Stimulated activated memory B cell treated with anti-CD40 and anti-IgM and Interleukin-4, amounts not matched to agents 10 μg/mL and 1 μg/mL and 100 μg/mL, for 72 hours (primary cell): Measurements from ENCODE around the gene TDG.

Experiments
- ATAC-seq: fragments of 150-1000 bp; cut with Tn5 transposase; 2 replicates; pipeline ENCODE4 v1.10.0; 2021
- H3K27ac Mint-ChIP-seq: one replicate; pipeline ENCODE4 v1.8.0; 2022; ENCODE audit warnings: mild to moderate bottlenecking, mixed read lengths
- H3K27me3 Mint-ChIP-seq: one replicate; pipeline ENCODE4 v1.8.0; 2022; ENCODE audit warnings: mixed read lengths
- H3K36me3 Mint-ChIP-seq: one replicate; pipeline ENCODE4 v1.8.0; 2022; ENCODE audit warnings: mixed read lengths
- H3K4me1 Mint-ChIP-seq: one replicate; pipeline ENCODE4 v1.8.0; 2022; ENCODE audit warnings: mixed read lengths
- H3K4me3 Mint-ChIP-seq: one replicate; pipeline ENCODE4 v1.8.0; 2022; ENCODE audit warnings: mild to moderate bottlenecking, moderate library complexity, mixed read lengths
- H3K9me3 Mint-ChIP-seq: one replicate; pipeline ENCODE4 v1.8.0; 2022; ENCODE audit warnings: mixed read lengths

Gene TDG

GRCh38 chr12:103952497-103952896, 13.2 kb upstream of the TDG start:
- ATAC-seq: no peak
- H3K4me1 Mint-ChIP-seq: peaks cover 27% of the 10 kb centered on the region
- no peak overlapping the region for H3K27ac Mint-ChIP-seq
- H3K9me3 Mint-ChIP-seq: no peaks in the 10 kb centered on the region
- peaks cover 42% of the 10 kb centered on the region for H3K36me3 Mint-ChIP-seq
- no peak overlapping the region for H3K4me3 Mint-ChIP-seq
- H3K27me3 Mint-ChIP-seq: no peaks in the 10 kb centered on the region

GRCh38 chr12:103955811-103956508, 9.7 kb upstream of the TDG start:
- peaks cover 18% of the 10 kb centered on the region for H3K36me3 Mint-ChIP-seq
- peaks cover 29% of the 10 kb centered on the region for H3K4me1 Mint-ChIP-seq
- H3K27ac Mint-ChIP-seq: peak overlapping the region; percentile 97
- no peak for ATAC-seq
- H3K4me3 Mint-ChIP-seq: peak overlapping the region; percentile 99
- H3K27me3 Mint-ChIP-seq: no peaks in the 10 kb centered on the region
- H3K9me3 Mint-ChIP-seq: no peaks in the 10 kb centered on the region

- ATAC-seq: no peak
Measured at GRCh38 chr12:103956509-103957027, 9.1 kb upstream of the TDG start.

GRCh38 chr12:103957865-103958388, 7.7 kb upstream of the TDG start:
- no peak for ATAC-seq

More at GRCh38 chr12:103956509-103957027, 9.1 kb upstream of the TDG start:
- Mint-ChIP-seq H3K9me3 (no peaks in the 10 kb centered on the region), H3K27ac (peak overlapping the region; percentile 97), H3K4me3 (peak overlapping the region; percentile 99), H3K4me1 (peaks cover 29% of the 10 kb centered on the region), H3K27me3 (no peaks in the 10 kb centered on the region), H3K36me3 (peaks cover 18% of the 10 kb centered on the region)

GRCh38 chr12:103958621-103959020, 7.1 kb upstream of the TDG start:
- H3K4me1 Mint-ChIP-seq: peaks cover 29% of the 10 kb centered on the region
- no peaks in the 10 kb centered on the region for H3K9me3 Mint-ChIP-seq
- no peaks in the 10 kb centered on the region for H3K27me3 Mint-ChIP-seq
- no peak overlapping the region for H3K27ac Mint-ChIP-seq
- no peak overlapping the region for H3K4me3 Mint-ChIP-seq
- peaks cover 11% of the 10 kb centered on the region for H3K36me3 Mint-ChIP-seq
- ATAC-seq: no peak

More at GRCh38 chr12:103957865-103958388, 7.7 kb upstream of the TDG start:
- Mint-ChIP-seq H3K36me3 (peaks cover 13% of the 10 kb centered on the region), H3K9me3 (no peaks in the 10 kb centered on the region), H3K4me3 (peak overlapping the region; percentile 99), H3K4me1 (peaks cover 29% of the 10 kb centered on the region), H3K27me3 (no peaks in the 10 kb centered on the region), H3K27ac (peak overlapping the region; percentile 97)

GRCh38 chr12:103960616-103961227, 5.0 kb upstream of the TDG start:
- Mint-ChIP-seq H3K4me1 (peaks cover 25% of the 10 kb centered on the region), H3K9me3 (no peaks in the 10 kb centered on the region), H3K4me3 (no peak overlapping the region), H3K27me3 (no peaks in the 10 kb centered on the region), H3K27ac (no peak overlapping the region), H3K36me3 (no peaks in the 10 kb centered on the region)
- ATAC-seq: no peak

- Mint-ChIP-seq H3K27me3 (no peaks in the 10 kb centered on the region), H3K36me3 (no peaks in the 10 kb centered on the region), H3K4me3 (no peak overlapping the region), H3K4me1 (peaks cover 23% of the 10 kb centered on the region), H3K9me3 (no peaks in the 10 kb centered on the region), H3K27ac (no peak overlapping the region)
- ATAC-seq: no peak
Measured at GRCh38 chr12:103962493-103962892, 3.2 kb upstream of the TDG start.

GRCh38 chr12:103964805-103965204, 867 bp upstream of the TDG start:
- Mint-ChIP-seq H3K27me3 (no peaks in the 10 kb centered on the region), H3K27ac (peak overlapping the region; percentile 97), H3K9me3 (no peaks in the 10 kb centered on the region), H3K36me3 (peaks cover 14% of the 10 kb centered on the region), H3K4me1 (peaks cover 39% of the 10 kb centered on the region), H3K4me3 (peak overlapping the region; percentile 97)
- ATAC-seq: no peak

GRCh38 chr12:103965255-103965589, 450 bp upstream of the TDG start:
- Mint-ChIP-seq H3K27me3 (no peaks in the 10 kb centered on the region), H3K27ac (peak overlapping the region; percentile 97), H3K9me3 (no peaks in the 10 kb centered on the region), H3K4me3 (peak overlapping the region; percentile 97), H3K36me3 (peaks cover 14% of the 10 kb centered on the region), H3K4me1 (peaks cover 40% of the 10 kb centered on the region)
- ATAC-seq: no peak

- Mint-ChIP-seq H3K27me3 (no peaks in the 10 kb centered on the region), H3K36me3 (peaks cover 14% of the 10 kb centered on the region), H3K4me3 (peak overlapping the region; percentile 97), H3K4me1 (peaks cover 46% of the 10 kb centered on the region), H3K9me3 (no peaks in the 10 kb centered on the region), H3K27ac (peak overlapping the region; percentile 97)
- ATAC-seq: no peak
Measured at GRCh38 chr12:103966736-103967135, 1.1 kb downstream of the TDG start.

- H3K36me3 Mint-ChIP-seq: peaks cover 20% of the 10 kb centered on the region
Measured at GRCh38 chr12:103969391-103969790, 3.7 kb downstream of the TDG start.

GRCh38 chr12:103973909-103974308, 8.2 kb downstream of the TDG start:
- ATAC-seq: no peak
- H3K4me1 Mint-ChIP-seq: peaks cover 45% of the 10 kb centered on the region
- peaks cover 32% of the 10 kb centered on the region for H3K36me3 Mint-ChIP-seq
- no peak overlapping the region for H3K27ac Mint-ChIP-seq
- H3K27me3 Mint-ChIP-seq: no peaks in the 10 kb centered on the region
- no peak overlapping the region for H3K4me3 Mint-ChIP-seq
- H3K9me3 Mint-ChIP-seq: no peaks in the 10 kb centered on the region

More at GRCh38 chr12:103969391-103969790, 3.7 kb downstream of the TDG start:
- no peak overlapping the region for H3K27ac Mint-ChIP-seq
- H3K27me3 Mint-ChIP-seq: no peaks in the 10 kb centered on the region
- no peak overlapping the region for H3K4me3 Mint-ChIP-seq
- no peaks in the 10 kb centered on the region for H3K9me3 Mint-ChIP-seq
- no peak for ATAC-seq
- peaks cover 54% of the 10 kb centered on the region for H3K4me1 Mint-ChIP-seq

- peaks cover 38% of the 10 kb centered on the region for H3K36me3 Mint-ChIP-seq
- ATAC-seq: no peak
- no peaks in the 10 kb centered on the region for H3K27me3 Mint-ChIP-seq
- H3K27ac Mint-ChIP-seq: no peak overlapping the region
- peaks cover 38% of the 10 kb centered on the region for H3K4me1 Mint-ChIP-seq
- H3K9me3 Mint-ChIP-seq: no peaks in the 10 kb centered on the region
- H3K4me3 Mint-ChIP-seq: no peak overlapping the region
Measured at GRCh38 chr12:103975368-103975767, 9.7 kb downstream of the TDG start.

- Mint-ChIP-seq H3K9me3 (no peaks in the 10 kb centered on the region), H3K27ac (no peak overlapping the region), H3K36me3 (peaks cover 44% of the 10 kb centered on the region), H3K27me3 (no peaks in the 10 kb centered on the region), H3K4me3 (no peak overlapping the region), H3K4me1 (peaks cover 26% of the 10 kb centered on the region)
- peak; percentile 82 for ATAC-seq
Measured at GRCh38 chr12:103978384-103978982, 12.8 kb downstream of the TDG start.

GRCh38 chr12:103986829-103987228, 21.2 kb downstream of the TDG start:
- Mint-ChIP-seq H3K9me3 (no peaks in the 10 kb centered on the region), H3K4me3 (no peak overlapping the region), H3K27ac (no peak overlapping the region), H3K27me3 (no peaks in the 10 kb centered on the region), H3K4me1 (no peaks in the 10 kb centered on the region), H3K36me3 (peaks cover 20% of the 10 kb centered on the region)
- no peak for ATAC-seq
